Gastroesophageal sphincter (tissue), 4 donors: ENCODE measurements around the gene SVIP. TPM values are rescaled to one million over a fixed set of nuclear protein-coding genes. Genes with fewer than 3 reads are reported as not detected.

Source experiments
- ATAC-seq: fragments of 150-250 bp; one replicate; pipeline ENCODE4 v1.9.1; 2016; ENCODE audit warnings: mild to moderate bottlenecking, moderate library complexity
- H3K27ac ChIP-seq, 4 donors: fragments of 200-600 bp; sonication (generic) in 3 of 4; 1 replicate in 3 of 4; 2 replicates in 1 of 4; pipeline ENCODE4 v1.5.1; 2016 to 2019
- H3K27me3 ChIP-seq: fragments of 200-600 bp; sonication (generic); one replicate; pipeline ENCODE4 v1.5.1; 2019
- H3K36me3 ChIP-seq, 2 donors: fragments of 200-600 bp; sonication (generic); one replicate each; pipeline ENCODE4 v1.5.1; 2019; ENCODE audit warnings: control low read depth in 1 of 2
- H3K4me1 ChIP-seq, 3 donors: fragments of 200-600 bp; sonication (generic); 1 replicate in 2 of 3; 2 replicates in 1 of 3; pipeline ENCODE4 v1.5.1; 2016 to 2019; ENCODE audit warnings: control low read depth in 2 of 3
- H3K4me3 ChIP-seq, 2 donors: fragments of 200-600 bp; sonication (generic); one replicate each; pipeline ENCODE4 v1.5.1; 2019; ENCODE audit warnings: mild to moderate bottlenecking in 1 of 2, moderate library complexity in 1 of 2
- H3K9me3 ChIP-seq, 3 donors: fragments of 200-600 bp; sonication (generic); one replicate each; pipeline ENCODE4 v1.5.1; 2017 to 2019; ENCODE audit warnings: control low read depth in 2 of 3
- EP300 ChIP-seq: sonication (generic); formaldehyde crosslinking; IDR thresholded peaks from one replicate; pipeline ENCODE4 v1.6.1; 2017; ENCODE audit warnings: antibody characterized with exemption, mild to moderate bottlenecking
- POLR2A ChIP-seq, 2 donors: fragments of 450-650 bp; IDR thresholded peaks; one replicate each; pipeline ENCODE4 v1.6.1; 2017; ENCODE audit warnings: antibody characterized with exemption in 2 of 2, mild to moderate bottlenecking in 2 of 2, moderate library complexity in 1 of 2
- POLR2AphosphoS5 ChIP-seq: sonication (generic); formaldehyde crosslinking; IDR thresholded peaks from one replicate; pipeline ENCODE4 v1.6.1; 2017; ENCODE audit warnings: antibody characterized with exemption
- WGBS, 2 donors: methylation state at CpG; one replicate each; pipeline ENCODE4 v1.1.5; 2018; ENCODE audit warnings: low coverage in 1 of 2; 5-methylcytosine and 5-hydroxymethylcytosine counted together
- total RNA-seq, 4 donors: library from RNA; depleted of rRNA; stranded (reverse); fragments of >200 nt; gene quantifications; one replicate each; pipeline ENCODE4 v1.1.0, GENCODE V29; 2016
- TF ChIP-seq, protein P1 (sequence below), 4 experiments: fragments of 200-600 bp in 2 of 4; fragments of 450-650 bp in 2 of 4; sonication (generic) in 1 of 4; IDR thresholded peaks; one replicate each; pipeline ENCODE4 v1.5.1; 2017 to 2019; ENCODE audit warnings: antibody characterized with exemption in 4 of 4, mild to moderate bottlenecking in 2 of 4, moderate library complexity in 2 of 4

The SVIP gene, protein sequence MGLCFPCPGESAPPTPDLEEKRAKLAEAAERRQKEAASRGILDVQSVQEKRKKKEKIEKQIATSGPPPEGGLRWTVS
- total RNA-seq, result 10 to 100 TPM; 11.3 to 29.1 (median 16.4) TPM

DNA sequence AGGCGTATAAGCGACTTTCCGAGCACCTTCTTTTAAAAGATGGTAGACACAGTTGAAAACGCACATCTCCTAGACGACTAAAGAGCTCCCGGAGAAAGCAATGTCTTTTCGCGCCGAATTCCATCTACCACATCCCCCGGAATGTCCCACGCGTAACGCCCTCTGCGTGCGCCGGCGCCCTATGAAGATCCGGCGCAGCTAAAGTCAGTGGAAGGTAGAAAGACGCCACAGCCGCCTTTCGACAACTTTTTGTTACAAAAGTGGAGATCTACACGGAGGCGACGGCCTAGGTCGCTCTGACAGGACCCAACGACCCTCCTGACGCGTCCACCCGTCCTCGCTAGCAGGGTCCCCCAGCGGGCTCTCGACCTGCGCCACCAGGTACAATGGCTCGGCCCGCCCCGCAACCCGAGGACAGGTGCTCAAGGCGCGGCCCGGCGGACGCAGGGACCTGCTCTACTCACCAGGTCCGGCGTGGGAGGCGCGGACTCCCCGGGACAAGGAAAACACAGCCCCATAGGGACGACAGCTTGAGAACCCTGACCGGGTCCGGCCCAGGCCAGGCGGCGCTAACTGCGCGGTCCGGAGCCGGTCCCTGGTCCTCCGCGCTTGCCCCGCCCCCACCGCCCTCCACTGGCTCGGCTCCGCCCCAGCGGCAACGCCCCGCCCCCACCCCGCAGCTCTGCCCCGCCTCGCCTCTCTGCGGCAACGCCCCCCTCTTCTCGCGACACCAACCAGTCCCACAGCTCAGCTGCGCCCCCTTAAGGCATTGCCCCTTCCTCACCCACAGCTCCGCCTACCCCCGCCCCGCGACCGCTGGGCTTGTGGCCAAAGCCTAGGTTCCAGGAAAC, at the start of gene SVIP:
TSS of gene SVIP (minus strand) at position 571 of the 851 bp plus-strand sequence. CDS start at position 518, 53 bp downstream.
- peak within 1 kb of the TSS; percentile 75 to 96 for H3K4me3 ChIP-seq
- WGBS, 2 donors, result 0 to 1% methylated on average over 4 to 7 of the region's 79 CpGs
- peak; percentile 95 for ATAC-seq
- no peak for TF ChIP-seq EP300
- peak; percentile 81 to 84 for TF ChIP-seq POLR2A (IDR thresholded peaks at IDR 0.05)
- TF ChIP-seq, protein P1, sequence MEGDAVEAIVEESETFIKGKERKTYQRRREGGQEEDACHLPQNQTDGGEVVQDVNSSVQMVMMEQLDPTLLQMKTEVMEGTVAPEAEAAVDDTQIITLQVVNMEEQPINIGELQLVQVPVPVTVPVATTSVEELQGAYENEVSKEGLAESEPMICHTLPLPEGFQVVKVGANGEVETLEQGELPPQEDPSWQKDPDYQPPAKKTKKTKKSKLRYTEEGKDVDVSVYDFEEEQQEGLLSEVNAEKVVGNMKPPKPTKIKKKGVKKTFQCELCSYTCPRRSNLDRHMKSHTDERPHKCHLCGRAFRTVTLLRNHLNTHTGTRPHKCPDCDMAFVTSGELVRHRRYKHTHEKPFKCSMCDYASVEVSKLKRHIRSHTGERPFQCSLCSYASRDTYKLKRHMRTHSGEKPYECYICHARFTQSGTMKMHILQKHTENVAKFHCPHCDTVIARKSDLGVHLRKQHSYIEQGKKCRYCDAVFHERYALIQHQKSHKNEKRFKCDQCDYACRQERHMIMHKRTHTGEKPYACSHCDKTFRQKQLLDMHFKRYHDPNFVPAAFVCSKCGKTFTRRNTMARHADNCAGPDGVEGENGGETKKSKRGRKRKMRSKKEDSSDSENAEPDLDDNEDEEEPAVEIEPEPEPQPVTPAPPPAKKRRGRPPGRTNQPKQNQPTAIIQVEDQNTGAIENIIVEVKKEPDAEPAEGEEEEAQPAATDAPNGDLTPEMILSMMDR (IDR thresholded peaks at IDR 0.05), result peak; percentile 29 to 87 (median 40)
- TF ChIP-seq POLR2AphosphoS5, result peak; percentile 65
- H3K4me1 ChIP-seq, result peaks cover 0 to 24% (median 7%) of the 10 kb centered on the region in 3 donors
- H3K27ac ChIP-seq, result peak within 1 kb of the TSS; percentile 73 to 90 (median 88)
- peaks cover 0 to 23% of the 10 kb centered on the region in 2 donors for H3K36me3 ChIP-seq
- no peaks in the 10 kb centered on the region for H3K27me3 ChIP-seq
- no peaks in the 10 kb centered on the region for H3K9me3 ChIP-seq

DNA sequence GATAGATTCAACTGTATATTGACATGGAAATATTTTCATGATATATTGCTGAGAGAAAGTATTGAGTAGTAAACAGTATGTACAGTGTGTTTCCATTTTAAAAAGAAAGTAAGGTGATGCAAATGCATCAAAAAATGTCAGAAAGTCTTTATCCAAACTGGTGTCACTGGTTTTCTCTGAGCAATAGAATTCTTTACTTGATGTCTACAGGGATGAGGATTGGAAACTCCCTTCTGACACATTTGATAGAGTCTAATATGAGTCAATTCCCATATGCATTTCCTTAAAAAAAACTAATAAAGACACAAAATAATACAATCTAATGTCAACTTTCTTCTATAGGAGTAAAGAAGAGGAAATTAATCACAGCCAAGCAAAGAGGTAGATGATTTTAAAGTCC, 49.0 kb upstream of the SVIP start:
- TF ChIP-seq EP300 (no peak), POLR2AphosphoS5 (no peak), POLR2A (IDR thresholded peaks at IDR 0.05) (no peak)
- TF ChIP-seq, protein P1 (IDR thresholded peaks at IDR 0.05), result no peak
- H3K36me3 ChIP-seq, result no peaks in the 10 kb centered on the region
- H3K4me1 ChIP-seq, result no peaks in the 10 kb centered on the region
- ATAC-seq, result no peak
- no peaks in the 10 kb centered on the region for H3K9me3 ChIP-seq
- H3K4me3 ChIP-seq, result no peak overlapping the region
- H3K27me3 ChIP-seq, result no peaks in the 10 kb centered on the region
- no peak overlapping the region for H3K27ac ChIP-seq

DNA sequence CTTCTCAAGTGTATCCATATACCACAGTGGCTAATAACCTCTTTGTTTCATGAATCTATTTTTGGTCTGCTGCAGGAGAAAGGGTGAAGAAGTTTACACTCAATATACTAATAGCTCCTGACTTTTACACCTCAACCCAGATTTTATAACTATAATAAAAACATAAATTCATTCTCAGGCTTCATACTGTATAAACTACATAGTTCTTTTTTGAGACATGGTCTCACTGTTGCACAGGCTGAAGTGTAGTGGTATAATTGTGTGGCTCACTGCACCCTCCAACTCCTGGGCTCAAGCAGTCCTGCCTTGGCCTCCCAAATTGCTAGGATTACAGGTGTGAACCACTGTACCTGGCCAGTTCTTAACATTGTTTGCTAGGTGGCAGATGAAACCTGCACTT, 48.4 kb upstream of the SVIP start:
- H3K4me1 ChIP-seq, result no peaks in the 10 kb centered on the region
- no peaks in the 10 kb centered on the region for H3K9me3 ChIP-seq
- H3K4me3 ChIP-seq, result no peak overlapping the region
- no peaks in the 10 kb centered on the region for H3K27me3 ChIP-seq
- H3K36me3 ChIP-seq, result no peaks in the 10 kb centered on the region
- no peak overlapping the region for H3K27ac ChIP-seq
- ATAC-seq, result no peak
- TF ChIP-seq, protein P1 (IDR thresholded peaks at IDR 0.05), result no peak
- no peak for TF ChIP-seq POLR2AphosphoS5
- TF ChIP-seq EP300, result no peak
- no peak for TF ChIP-seq POLR2A (IDR thresholded peaks at IDR 0.05)

DNA sequence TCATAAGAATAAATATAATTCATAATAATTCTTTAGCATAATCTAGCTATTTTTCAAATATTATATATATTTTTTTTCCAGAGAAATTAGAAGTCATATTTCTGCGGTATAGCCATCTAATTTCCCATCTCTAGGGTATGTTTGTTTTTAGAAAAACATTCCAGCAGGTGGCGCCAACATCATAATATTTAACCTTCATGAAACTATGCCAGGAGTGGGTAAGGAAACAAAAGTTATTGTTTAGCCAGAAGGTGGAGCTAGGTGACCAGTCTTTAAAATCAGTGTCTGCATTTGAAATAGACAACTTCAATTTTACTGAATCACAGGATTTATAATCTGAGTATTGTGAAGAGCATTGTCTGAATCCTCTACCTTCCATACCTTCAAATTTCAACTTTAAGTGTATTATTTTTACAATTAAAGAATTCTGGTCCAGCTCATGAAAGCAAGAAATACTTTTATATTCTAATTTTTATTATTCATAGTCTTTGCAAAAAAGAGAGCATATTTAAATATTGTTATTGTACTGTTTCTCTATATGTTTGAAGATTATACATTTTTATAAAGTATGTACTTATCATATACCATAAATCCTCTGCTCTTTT, 46.4 kb upstream of the SVIP start:
- no peaks in the 10 kb centered on the region for H3K4me1 ChIP-seq
- H3K27me3 ChIP-seq, result no peaks in the 10 kb centered on the region
- no peaks in the 10 kb centered on the region for H3K9me3 ChIP-seq
- no peak overlapping the region for H3K4me3 ChIP-seq
- WGBS, 2 donors, result 2 to 6% methylated on average over 2 of the region's 2 CpGs
- H3K36me3 ChIP-seq, result no peaks in the 10 kb centered on the region
- no peak overlapping the region for H3K27ac ChIP-seq
- ATAC-seq, result peak; percentile 53
- TF ChIP-seq, protein P1 (IDR thresholded peaks at IDR 0.05), result peak; percentile 39 to 63 (median 55)
- TF ChIP-seq EP300, result no peak
